Measurements from ENCODE around the gene NID2.
A peak's percentile ranks its signal among the peaks of the same experiment; 100 is the strongest.

The NID2 gene

GRCh38 chr14:51963286-51963685 is 105.6 kb downstream of the NID2 start:
- Histone ChIP-seq H3K9ac (ENCODE audit: low read depth in 1 of 2, low read length in 2 of 2) (no peak overlapping the region), H3K27me3 (ENCODE audit: control insufficient read depth in 2 of 2, insufficient read depth in 2 of 2, low read length in 2 of 2) (no peaks in the 10 kb centered on the region), H3K27ac (ENCODE audit: low read depth in 2 of 2, low read length in 2 of 2) (no peak overlapping the region), H3K9me3 (ENCODE audit: control insufficient read depth in 2 of 2, low read length in 2 of 2) (peaks cover 0 to 4% of the 10 kb centered on the region in 2 donors), H3K36me3 (ENCODE audit: control insufficient read depth in 2 of 2, insufficient read depth in 2 of 2, low read length in 2 of 2) (peaks cover 3 to 5% of the 10 kb centered on the region in 2 donors), H3K4me1 (ENCODE audit: control insufficient read depth in 2 of 2, insufficient read depth in 2 of 2, low read length in 2 of 2) (no peaks in the 10 kb centered on the region), H3K4me3 (ENCODE audit: low read length in 2 of 2) (peak overlapping the region in 1 of 2 donors; percentile 2)

- Histone ChIP-seq H3K36me3 (ENCODE audit: control insufficient read depth in 2 of 2, insufficient read depth in 2 of 2, low read length in 2 of 2) (peaks cover 3 to 7% of the 10 kb centered on the region in 2 donors), H3K27ac (ENCODE audit: low read depth in 2 of 2, low read length in 2 of 2) (no peak overlapping the region), H3K4me3 (ENCODE audit: low read length in 2 of 2) (no peak overlapping the region), H3K4me1 (ENCODE audit: control insufficient read depth in 2 of 2, insufficient read depth in 2 of 2, low read length in 2 of 2) (no peaks in the 10 kb centered on the region), H3K27me3 (ENCODE audit: control insufficient read depth in 2 of 2, insufficient read depth in 2 of 2, low read length in 2 of 2) (no peaks in the 10 kb centered on the region), H3K9me3 (ENCODE audit: control insufficient read depth in 2 of 2, low read length in 2 of 2) (peaks cover 0 to 4% of the 10 kb centered on the region in 2 donors), H3K9ac (ENCODE audit: low read depth in 1 of 2, low read length in 2 of 2) (no peak overlapping the region)
Measured at GRCh38 chr14:51962711-51963110, 106.1 kb downstream of the NID2 start.

GRCh38 chr14:51960866-51961265 is 108.0 kb downstream of the NID2 start:
- H3K27ac ChIP-seq (ENCODE audit: low read depth in 2 of 2, low read length in 2 of 2), result no peak overlapping the region
- no peak overlapping the region for H3K4me3 ChIP-seq (ENCODE audit: low read length in 2 of 2)
- H3K4me1 ChIP-seq (ENCODE audit: control insufficient read depth in 2 of 2, insufficient read depth in 2 of 2, low read length in 2 of 2), result no peaks in the 10 kb centered on the region

GRCh38 chr14:51959928-51960327 is 108.9 kb downstream of the NID2 start:
- Histone ChIP-seq H3K4me1 (ENCODE audit: control insufficient read depth in 2 of 2, insufficient read depth in 2 of 2, low read length in 2 of 2) (no peaks in the 10 kb centered on the region), H3K27ac (ENCODE audit: low read depth in 2 of 2, low read length in 2 of 2) (no peak overlapping the region), H3K9ac (ENCODE audit: low read depth in 1 of 2, low read length in 2 of 2) (no peak overlapping the region), H3K9me3 (ENCODE audit: control insufficient read depth in 2 of 2, low read length in 2 of 2) (peaks cover 0 to 4% of the 10 kb centered on the region in 2 donors), H3K36me3 (ENCODE audit: control insufficient read depth in 2 of 2, insufficient read depth in 2 of 2, low read length in 2 of 2) (peaks cover 3 to 7% of the 10 kb centered on the region in 2 donors), H3K27me3 (ENCODE audit: control insufficient read depth in 2 of 2, insufficient read depth in 2 of 2, low read length in 2 of 2) (no peaks in the 10 kb centered on the region), H3K4me3 (ENCODE audit: low read length in 2 of 2) (no peak overlapping the region)

More at GRCh38 chr14:51960866-51961265, 108.0 kb downstream of the NID2 start:
- H3K36me3 ChIP-seq (ENCODE audit: control insufficient read depth in 2 of 2, insufficient read depth in 2 of 2, low read length in 2 of 2), result peaks cover 3 to 7% of the 10 kb centered on the region in 2 donors
- H3K9me3 ChIP-seq (ENCODE audit: control insufficient read depth in 2 of 2, low read length in 2 of 2), result peaks cover 0 to 4% of the 10 kb centered on the region in 2 donors
- H3K9ac ChIP-seq (ENCODE audit: low read depth in 1 of 2, low read length in 2 of 2), result no peak overlapping the region
- no peaks in the 10 kb centered on the region for H3K27me3 ChIP-seq (ENCODE audit: control insufficient read depth in 2 of 2, insufficient read depth in 2 of 2, low read length in 2 of 2)

- H3K4me3 ChIP-seq (ENCODE audit: low read length in 2 of 2), result no peak overlapping the region
- no peak overlapping the region for H3K9ac ChIP-seq (ENCODE audit: low read depth in 1 of 2, low read length in 2 of 2)
- no peaks in the 10 kb centered on the region for H3K4me1 ChIP-seq (ENCODE audit: control insufficient read depth in 2 of 2, insufficient read depth in 2 of 2, low read length in 2 of 2)
- H3K36me3 ChIP-seq (ENCODE audit: control insufficient read depth in 2 of 2, insufficient read depth in 2 of 2, low read length in 2 of 2), result peaks cover 7% of the 10 kb centered on the region in 2 donors
- peaks cover 0 to 4% of the 10 kb centered on the region in 2 donors for H3K9me3 ChIP-seq (ENCODE audit: control insufficient read depth in 2 of 2, low read length in 2 of 2)
- H3K27me3 ChIP-seq (ENCODE audit: control insufficient read depth in 2 of 2, insufficient read depth in 2 of 2, low read length in 2 of 2), result no peaks in the 10 kb centered on the region
- H3K27ac ChIP-seq (ENCODE audit: low read depth in 2 of 2, low read length in 2 of 2), result no peak overlapping the region
Measured at GRCh38 chr14:51957950-51958349, 110.9 kb downstream of the NID2 start.
